GF-D8 (cell line): ENCODE data around the gene WDFY4.

Experiments
- DNase-seq: peaks from one replicate; lab custom pipeline; 2025; lab: John Stamatoyannopoulos, UW

WDFY4 gene

DNA sequence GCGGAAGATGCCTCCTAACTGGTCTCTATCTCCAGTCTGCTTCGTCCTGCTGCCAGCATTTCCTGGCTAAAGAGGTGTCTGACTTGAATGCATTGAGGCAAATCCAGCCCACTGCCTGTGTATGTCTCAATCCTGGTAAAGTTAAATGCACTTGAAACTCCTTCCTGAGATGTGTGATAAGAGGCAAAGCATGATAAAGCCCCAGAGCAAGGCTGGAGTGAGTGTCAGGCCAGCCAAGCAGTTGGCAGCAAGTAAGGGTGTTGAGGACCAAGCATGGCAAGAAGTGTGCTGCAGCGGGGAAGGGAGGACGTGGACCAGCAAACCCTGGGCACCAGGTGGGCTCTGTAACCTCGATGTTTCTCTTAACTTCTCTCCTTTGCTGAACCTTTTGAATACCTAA, 225.9 kb downstream of the WDFY4 start:
- DNase-seq = no peak

DNA sequence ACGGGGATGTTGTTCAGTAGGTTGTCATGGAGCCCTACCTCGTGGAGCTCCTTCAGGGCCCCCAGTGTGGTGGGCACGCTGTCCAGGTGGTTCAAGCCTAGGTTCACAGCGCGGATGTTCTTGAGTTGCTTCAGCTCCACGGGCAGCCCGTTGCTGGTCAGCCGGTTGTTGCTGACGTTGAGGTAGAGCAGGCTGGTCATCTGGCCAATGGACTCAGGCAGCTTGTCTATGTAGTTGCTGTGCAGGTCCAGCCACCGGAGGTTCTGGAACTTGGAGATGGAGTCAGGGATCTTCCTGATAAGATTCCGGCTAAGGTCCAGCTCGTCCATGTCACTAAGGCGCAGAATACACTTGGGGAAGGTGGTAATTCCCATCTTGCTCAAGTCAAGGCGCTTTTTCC, 229.0 kb downstream of the WDFY4 start:
- DNase-seq = no peak

DNA sequence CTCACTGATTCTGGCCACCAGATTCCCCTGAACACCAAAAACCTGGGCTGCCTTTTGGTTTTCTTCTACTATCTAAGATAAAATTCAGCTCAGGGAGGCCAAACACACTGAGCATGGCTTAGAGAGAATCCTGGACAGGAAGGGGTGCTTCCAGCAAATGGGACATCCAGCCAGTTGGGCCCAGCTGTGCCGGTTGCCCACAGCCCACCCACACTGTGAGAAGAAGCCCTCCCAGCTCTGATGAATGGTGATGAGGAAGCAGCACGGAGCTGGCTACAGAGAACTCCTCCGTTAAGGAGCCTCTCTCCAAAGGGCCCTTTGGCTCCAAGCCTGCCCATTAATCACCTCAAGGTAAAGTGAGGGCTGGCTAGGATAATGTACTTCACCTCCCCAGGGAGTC, 239.1 kb downstream of the WDFY4 start:
- DNase-seq = no peak

DNA sequence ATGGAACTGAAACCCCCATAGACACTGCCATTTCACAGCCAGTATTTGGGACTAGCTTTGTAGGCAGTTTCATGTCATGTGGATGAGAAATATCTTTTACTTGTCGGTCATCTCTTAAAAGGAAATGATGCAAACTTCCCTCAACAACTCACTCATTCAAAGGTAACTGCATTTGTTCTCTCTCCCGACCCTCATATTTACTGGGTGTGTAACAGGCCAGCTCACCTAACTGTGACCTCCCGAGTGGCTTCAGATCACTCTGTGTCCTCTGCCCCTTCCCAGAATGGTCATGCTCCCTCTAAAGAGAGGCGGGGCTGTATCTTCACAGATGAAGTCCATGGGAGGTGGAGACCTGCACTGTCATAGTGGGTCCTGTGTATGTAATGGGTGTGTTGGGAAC, 240.3 kb downstream of the WDFY4 start:
- DNase-seq = no peak

DNA sequence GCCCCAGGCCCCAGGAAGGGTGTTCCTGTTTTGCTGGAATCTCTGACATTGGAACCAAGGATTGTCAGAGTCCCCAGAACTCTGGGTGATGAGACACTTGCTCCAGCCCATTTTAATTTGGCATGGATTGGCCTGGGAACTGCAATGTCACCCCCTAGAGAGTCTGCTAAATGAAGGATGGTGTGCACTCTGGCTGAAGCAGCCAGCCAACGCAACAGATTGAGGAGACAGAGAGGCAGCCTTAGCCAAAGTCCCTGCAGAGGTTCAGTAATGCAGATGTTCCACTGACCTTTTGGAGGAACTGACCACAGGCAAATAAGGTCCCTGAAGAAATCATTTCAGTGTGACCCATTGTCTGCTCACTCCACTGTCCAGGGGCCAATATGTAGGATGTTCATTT, 241.6 kb downstream of the WDFY4 start:
- DNase-seq = no peak

DNA sequence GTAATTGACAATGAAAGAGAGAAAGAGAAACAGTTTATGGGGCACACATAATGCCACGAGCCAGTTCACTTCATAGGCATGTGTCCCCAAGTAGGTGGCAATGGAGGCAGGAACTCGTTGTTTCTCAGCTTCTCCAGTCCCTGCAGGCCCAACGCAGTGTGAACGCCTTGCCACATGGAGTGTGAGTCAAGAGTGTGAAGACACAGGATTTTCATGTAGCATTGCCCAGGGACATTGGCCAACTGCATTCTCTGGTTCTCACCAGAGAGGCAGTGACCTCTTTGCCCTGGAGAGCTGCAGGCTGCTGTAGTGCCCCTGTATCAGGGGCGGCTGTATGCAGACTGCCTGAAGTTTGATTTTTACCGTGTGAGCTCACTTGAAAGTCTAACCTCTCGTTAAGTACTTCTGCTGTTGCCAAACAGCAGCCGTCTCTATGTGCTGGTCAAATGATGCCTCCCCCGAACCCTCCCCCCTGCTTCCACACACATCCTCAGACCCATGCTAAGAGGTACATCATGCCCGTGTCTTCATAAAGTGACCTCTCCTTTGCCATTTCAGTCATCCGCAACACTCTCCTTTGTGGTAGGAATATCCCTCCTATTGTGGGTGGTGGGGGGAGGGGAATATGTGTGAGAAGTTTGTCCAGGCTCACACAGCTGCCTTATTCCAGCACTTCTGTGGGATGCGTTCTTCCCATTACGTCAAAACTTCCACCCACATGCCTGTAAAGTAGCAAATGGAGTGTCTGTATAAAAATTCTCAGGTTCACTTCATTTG, 242.3 kb downstream of the WDFY4 start:
- no peak for DNase-seq

DNA sequence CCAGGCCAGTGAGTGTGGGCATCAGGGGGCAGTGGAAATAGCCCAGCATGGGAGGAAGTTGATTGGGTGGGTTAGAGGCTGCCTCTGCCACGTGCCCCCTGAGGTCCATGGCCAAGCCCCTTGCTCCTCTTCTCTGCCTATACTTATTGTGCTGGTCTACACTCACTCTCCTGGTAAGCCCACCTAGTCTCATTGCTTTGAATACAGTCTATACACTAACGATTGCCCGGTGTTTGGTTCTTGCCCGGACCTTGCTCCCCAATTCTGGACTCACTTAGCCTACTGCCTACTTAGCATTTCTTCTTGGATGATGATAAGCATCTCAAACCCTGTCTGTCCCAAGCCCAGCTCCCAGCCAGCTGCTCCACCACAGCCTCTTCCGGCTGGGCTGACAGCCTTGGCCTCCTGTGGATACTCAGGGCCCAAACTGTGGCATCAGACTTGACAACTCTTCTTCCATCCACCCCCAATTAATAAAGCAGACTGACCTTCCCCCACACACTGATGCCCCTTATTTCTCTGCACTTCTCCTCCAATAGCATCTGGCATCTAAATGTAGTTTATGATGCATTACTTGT, 244.8 kb downstream of the WDFY4 start:
- DNase-seq = no peak

DNA sequence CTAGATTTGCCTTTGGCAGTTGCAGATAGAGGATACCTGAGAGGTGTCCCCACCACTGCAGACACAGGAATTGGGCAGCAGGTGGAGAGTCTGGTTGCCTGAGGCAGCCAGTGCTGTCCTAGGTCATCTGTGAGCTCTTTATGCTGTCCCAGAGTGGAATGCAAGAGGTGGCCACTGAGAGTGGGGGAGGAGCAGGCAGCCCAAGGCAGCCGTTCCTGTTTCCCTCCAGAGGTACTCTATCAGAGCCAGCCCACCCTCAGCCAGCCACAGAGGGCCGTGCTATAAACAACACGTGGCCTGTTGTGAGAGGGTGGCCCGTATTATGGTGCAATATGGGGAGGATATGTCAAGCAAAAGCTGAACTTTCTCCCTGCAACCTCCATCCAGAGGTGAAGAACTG, 246.5 kb downstream of the WDFY4 start:
- DNase-seq = no peak

DNA sequence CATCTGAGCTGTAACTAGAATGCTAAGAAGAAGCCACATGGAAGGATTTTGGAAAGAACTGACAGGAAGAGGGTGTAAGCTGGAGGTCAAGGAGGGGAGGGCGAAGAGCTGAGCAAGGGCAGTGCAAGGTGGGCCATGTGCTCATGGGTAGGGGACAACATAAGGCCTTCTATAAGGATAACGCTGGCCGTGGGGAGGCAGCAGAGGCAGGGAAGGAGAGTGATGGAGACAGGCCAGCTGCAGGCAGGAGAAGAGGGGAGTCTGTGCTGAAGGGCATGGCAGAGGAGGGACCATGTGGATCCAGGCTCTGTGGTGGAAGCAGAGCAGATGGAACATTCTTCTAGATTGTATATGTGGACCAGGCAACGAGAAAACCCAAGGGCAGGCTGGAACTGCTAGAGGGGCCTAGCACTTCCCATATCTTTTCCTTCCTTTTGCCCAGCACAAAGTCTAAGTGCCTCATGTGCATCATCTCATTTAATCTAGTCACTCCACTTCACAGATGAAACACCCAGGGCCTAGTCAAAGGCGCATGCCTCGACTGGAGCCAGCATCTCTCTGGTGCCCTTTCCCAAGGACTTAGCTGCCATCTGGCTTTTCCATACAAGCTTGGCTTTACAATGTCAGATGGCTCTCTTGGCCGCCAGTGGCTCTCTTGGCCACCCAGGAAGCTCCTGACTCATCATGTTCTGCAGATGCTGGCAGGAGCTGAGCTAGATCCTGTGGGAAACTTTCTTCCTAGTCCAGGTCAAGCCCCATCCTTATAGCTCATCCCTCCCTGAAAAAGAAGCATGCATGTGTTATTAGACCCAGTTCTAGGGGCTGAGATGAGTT, 248.4 kb downstream of the WDFY4 start:
- DNase-seq = no peak

DNA sequence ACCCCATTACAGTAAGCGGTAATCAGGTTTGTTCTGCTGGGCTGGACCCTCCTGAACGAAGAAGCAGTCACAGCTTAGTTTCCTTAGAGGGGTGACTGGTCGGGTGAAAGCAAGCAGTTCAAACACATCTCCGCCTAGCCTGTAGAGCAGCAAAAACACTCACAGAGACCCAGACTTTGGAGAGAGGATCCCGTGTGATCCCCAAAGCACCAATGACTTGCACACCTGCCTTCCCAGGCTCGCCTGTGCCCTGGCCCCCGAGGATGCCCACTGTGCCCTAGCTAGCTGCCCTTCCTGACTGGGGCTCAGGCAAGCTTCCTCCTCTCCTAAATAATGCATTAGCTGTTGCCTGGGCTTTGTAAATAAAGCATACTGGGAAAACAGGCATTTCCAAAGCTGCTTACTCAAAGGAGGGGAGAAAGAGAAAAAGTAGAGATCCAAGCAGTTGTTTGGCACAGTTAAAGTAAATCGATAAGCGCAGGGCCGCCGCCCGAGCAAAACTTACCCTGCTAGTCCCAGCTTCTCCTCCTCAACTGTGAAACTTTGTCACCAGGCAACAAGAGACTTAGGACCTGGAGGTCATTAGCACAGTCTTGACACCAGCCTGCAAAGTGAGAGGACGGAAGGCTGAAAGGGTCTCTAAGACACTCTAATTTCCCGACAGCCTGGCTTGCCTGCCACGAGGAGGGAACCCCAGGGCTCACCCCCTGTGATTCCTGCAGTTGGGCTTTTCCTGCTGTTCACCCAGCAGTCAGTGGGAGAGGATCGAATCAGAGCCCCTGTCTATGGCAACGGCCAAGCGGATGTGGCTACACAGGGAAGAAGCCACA, 250.2 kb downstream of the WDFY4 start:
- no peak for DNase-seq

DNA sequence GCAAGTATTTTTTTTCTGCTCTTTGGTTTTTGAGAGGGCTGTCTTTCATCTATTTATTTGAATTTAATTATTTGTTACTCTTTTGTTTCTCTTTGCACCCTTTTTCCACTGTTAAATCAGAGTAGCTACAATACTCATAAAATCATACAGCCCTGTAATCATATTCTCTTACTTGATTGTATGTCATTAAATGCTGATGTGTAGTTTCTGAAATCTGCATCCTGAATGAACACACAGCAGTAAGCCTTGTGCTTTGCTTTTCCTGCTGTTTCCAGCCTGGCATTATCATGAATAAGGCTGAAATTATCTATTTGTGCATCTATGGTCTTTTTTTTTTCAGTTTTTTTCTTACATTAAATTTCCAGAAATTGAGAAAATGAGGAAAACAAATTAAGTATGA, 250.9 kb downstream of the WDFY4 start:
- DNase-seq = no peak

DNA sequence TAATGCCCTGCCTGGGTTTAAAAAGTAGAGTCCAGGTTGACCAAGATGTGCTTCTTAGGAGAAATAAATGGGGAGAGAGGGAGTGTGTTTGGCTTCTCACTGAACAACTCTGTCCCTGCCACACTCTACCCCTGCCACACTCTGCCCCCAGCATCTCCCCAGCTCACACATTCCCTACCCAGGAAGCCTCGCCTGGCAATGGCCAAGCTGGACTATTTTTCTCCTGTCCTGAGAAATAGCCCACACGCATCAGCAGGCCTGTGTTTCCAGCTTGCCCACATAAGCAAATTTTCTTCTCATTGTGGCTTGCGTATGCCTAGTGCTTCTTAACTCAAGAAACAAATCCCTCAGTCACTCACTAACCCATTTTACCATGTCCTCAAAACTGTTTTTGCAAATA, 253.1 kb downstream of the WDFY4 start:
- no peak for DNase-seq

DNA sequence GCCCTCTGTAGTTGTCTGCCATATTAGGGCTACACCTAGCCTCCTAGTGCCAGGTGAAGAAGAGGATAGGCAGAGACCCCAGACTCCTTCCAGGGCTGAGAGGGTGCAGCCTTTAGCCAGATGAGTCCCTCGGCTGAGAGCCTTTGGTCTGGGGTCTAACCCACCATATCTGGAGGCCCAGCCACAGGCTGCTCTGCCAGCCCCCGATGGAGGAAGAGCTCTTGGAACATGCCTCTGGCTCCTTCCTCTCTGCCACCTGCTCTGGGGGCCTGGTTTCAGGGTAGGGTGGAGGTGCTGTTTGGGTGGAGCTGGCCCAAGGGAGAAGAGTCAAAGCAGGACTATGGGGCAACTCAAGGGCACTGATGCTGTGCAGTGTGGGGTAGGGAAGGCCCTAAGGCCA, 253.6 kb downstream of the WDFY4 start:
- no peak for DNase-seq

DNA sequence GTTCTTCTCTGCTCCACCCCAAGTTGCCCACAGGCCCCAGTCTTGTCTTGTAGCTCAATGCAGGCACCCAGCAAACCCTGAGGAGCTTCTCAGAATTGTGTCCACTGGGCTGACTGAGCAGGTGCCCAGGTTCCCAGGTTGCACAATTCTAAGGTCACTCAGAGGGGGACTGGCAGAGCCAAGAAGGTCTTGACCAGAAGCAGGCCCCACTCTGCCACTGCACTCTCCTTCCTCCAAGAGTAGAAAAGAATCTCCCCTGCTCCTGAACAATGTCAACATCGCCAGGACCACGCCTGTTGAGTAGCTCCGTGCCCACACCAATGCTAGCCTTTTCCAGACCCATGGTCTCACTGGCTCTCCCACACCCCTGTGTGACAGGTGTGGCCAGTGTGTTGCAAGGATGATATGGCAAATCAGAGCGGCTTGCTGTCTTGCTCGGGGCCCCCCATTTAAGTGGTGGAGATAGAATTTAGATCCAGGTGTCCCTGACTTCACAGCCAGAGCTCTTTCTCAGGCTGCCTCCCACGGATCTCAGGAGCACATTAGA, 254.4 kb downstream of the WDFY4 start:
- no peak for DNase-seq

DNA sequence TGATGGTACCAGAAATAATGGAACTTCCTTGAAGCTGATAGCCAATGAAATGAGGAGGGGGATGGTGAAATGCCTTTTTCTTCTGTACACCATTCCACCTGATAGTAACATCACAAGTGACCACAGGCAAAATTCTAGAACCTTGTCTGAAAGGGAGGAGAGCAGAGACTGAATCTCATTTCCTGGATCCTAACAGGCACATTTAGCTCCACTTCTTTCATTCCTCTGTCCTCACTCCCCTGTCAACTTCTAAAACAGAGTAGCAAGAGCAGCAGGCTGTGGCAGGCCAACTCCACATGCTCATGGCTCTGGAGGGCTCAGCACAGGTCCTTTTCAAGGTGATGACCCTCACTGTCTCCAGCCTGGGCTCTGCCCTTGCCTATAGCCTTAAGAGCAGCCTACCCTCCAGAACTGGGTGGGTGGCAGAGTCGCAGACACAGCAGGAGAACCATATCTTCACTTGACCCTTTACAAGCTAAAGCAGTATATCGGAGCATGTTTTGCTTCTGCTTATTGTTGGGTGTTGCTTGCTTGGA, 255.2 kb downstream of the WDFY4 start, which contains the start of gene LRRC18:
TSS of gene LRRC18 (minus strand) at position 51 of the 536 bp plus-strand sequence. CDS start 25,685 bp downstream, outside the sequence.
- DNase-seq = no peak

DNA sequence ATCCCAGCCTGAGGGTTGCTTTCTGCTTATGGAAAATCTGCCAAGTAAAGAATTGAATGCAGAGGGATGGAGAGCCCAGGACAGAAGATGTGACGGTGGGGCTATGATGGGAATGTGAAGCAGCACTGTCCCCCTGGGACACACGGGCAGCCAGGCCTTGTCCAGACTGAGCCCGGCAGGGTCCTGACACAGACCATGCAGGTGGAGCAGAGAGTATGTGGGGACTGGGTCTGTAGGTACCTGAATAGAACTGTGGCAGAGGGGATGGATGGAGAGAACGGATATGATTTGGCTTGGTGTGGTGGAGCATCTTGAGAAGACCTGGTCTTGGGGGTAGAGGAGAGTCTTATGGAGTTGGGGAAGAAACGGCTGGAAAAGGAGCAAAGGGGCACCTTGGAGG, 255.7 kb downstream of the WDFY4 start:
- no peak for DNase-seq

DNA sequence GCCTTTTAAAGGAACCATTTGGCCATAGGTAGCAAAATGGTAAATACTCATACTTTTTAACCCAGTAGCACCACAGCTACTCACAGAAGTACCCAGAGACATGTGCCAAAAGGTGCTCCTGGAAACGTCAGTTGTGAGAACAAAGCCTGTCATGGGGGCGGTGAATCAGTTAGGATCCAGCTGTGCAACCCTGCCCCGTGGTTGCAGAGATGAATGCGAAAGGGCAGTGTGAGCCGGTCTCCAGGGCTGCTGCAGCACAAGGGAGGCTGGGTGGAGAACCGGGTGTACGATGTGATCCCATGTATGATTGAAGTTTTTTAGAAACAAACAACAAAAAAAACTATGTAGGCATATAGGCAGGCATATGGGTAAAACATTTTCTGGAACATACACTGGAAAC, 256.3 kb downstream of the WDFY4 start:
- no peak for DNase-seq

DNA sequence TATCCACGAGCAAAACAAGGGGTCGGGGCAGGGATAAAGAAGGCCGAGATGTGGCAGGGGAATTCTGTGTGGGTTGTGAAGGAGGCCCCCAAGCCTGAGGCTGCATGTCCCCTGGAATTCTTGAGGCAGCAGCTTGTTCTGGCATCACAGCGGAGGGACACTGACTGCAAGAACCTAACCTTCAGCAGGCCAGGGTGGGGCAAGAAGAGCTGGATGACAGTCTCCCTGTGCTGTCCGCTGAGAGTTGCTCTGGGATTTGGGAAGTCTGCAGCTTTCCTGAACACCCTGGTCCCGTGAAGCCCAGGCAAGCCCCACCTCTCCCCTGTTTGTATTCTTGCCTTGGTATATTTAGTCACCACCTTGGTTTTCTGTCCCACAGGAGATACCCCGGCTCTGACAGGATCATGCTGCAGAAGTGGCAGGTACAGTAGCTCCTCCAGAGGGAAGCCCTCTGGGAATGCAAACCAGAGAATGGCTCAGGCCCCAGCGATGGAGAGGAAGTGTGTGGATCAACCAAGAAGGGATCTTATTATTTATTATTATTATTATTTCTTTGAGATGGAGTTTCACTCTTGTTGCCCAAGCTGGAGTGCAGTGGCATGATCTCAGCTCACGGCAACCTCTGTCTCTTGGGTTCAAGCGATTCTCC, 256.9 kb downstream of the WDFY4 start:
- DNase-seq = no peak

DNA sequence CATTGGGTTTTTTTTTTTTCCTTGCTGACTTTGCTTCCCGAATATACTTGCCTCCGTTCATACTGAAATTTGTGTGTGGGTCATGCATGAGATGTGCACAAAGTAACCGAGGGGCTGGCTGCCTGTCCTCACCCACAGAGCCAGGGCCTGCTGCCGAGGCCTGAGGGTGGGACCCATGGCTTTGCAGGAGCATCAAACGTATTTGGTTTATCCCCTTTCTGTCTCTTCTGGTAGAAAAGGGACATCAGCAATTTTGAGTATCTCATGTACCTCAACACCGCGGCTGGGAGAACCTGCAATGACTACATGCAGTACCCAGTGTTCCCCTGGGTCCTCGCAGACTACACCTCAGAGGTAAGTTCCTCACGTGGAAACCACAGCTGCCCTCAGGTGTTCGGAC, 258.4 kb downstream of the WDFY4 start:
- DNase-seq = no peak

DNA sequence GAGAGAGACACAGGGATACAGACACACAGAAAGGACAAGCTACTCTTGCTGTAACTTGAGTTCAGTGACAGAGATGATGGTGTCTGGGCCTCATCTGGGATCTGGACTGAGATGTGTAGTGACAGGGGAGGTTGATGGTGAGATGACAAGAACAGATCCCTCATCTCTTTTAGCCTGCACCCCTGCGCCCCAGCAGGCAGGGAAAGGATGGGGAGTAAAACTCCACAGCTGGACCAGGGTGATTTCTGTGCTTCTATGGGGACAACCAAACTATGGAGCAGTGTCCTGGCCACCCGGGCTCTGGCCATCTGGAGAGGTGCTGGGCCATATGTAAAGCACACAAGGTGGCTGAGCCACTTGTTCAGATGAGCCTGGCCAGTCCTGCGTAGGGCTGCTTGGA, 259.5 kb downstream of the WDFY4 start:
- DNase-seq = no peak
